IMR-90 (cell line): ENCODE measurements around the gene OR8B2. TPM values are rescaled to one million over a fixed set of nuclear protein-coding genes. Genes with fewer than 3 reads are reported as not detected.

Experiments used
- ATAC-seq: fragments of 200-7000 bp; cut with Tn5 transposase; 2 replicates; pipeline ENCODE4 v1.9.1; 2020; ENCODE audit warnings: low read depth, mild to moderate bottlenecking, moderate library complexity
- BruUV-seq: library from RNA; stranded (reverse); fragments of 400-500 nt; replicated peaks from 2 replicates; lab custom pipeline; 2021; lab: Mats Ljungman, UMichigan
- CTCF ChIA-PET: fragments of 300-600 bp; formaldehyde crosslinking; extraction: SDS; loops from one replicate; lab custom pipeline; 2021; ENCODE audit warnings: antibody characterized with exemption; lab: Yijun Ruan, JAX
- POLR2A ChIA-PET: fragments of 300-600 bp; sonication (Branson Sonifier 250); formaldehyde crosslinking; loops from one replicate; lab custom pipeline; 2022; ENCODE audit warnings: antibody characterized with exemption; ENCODE audit not compliant: unreplicated experiment; lab: Charles Lee
- DNase-seq: peaks from one replicate; pipeline ENCODE4 v3.0.0; 2013
- H2AFZ ChIP-seq: replicated peaks from 2 replicates; pipeline ENCODE3; 2013; ENCODE audit warnings: low read length, mild to moderate bottlenecking; ENCODE audit not compliant: poor library complexity
- H2AK5ac ChIP-seq: 2 replicates; pipeline ENCODE4 v1.6.1; 2013; ENCODE audit warnings: low read depth, low read length, inconsistent platforms
- H2AK9ac ChIP-seq: replicated peaks from 2 replicates; pipeline ENCODE3; 2013; ENCODE audit warnings: mild to moderate bottlenecking, low read depth, low read length, moderate library complexity; ENCODE audit not compliant: poor library complexity
- H2BK120ac ChIP-seq: 2 replicates; pipeline ENCODE4 v1.6.1; 2013; ENCODE audit warnings: low read depth, low read length, inconsistent platforms
- H2BK15ac ChIP-seq: 3 replicates; pipeline ENCODE4 v1.6.1; 2013; ENCODE audit warnings: low read depth, low read length, inconsistent platforms
- H2BK20ac ChIP-seq: 2 replicates; pipeline ENCODE4 v1.6.1; 2013; ENCODE audit warnings: low read depth, mild to moderate bottlenecking, inconsistent platforms, low read length, moderate library complexity
- H2BK5ac ChIP-seq: 2 replicates; pipeline ENCODE4 v1.6.1; 2013; ENCODE audit warnings: mild to moderate bottlenecking, low read depth, low read length, inconsistent platforms; ENCODE audit not compliant: poor library complexity, severe bottlenecking
- H3K14ac ChIP-seq: replicated peaks from 2 replicates; pipeline ENCODE4 v1.6.1; 2013; ENCODE audit warnings: low read depth, low read length, inconsistent platforms
- H3K18ac ChIP-seq: 2 replicates; pipeline ENCODE4 v1.6.1; 2013; ENCODE audit warnings: low read depth, low read length, control low read depth
- H3K23ac ChIP-seq: 2 replicates; pipeline ENCODE4 v1.6.1; 2013; ENCODE audit warnings: low read depth, low read length, inconsistent platforms
- H3K27ac ChIP-seq: 2 replicates; pipeline ENCODE4 v1.5.1; 2013; ENCODE audit warnings: mild to moderate bottlenecking, control low read depth, low read length; ENCODE audit not compliant: insufficient read depth
- H3K27me3 ChIP-seq: 2 replicates; pipeline ENCODE4 v1.6.1; 2013; ENCODE audit warnings: low read length; ENCODE audit not compliant: control insufficient read depth, insufficient read depth
- H3K36me3 ChIP-seq: 2 replicates; pipeline ENCODE4 v1.6.1; 2013; ENCODE audit warnings: low read length, mixed read lengths; ENCODE audit not compliant: control insufficient read depth, insufficient read depth
- H3K4ac ChIP-seq: 2 replicates; pipeline ENCODE4 v1.6.1; 2013; ENCODE audit warnings: low read depth, low read length, inconsistent platforms
- H3K4me1 ChIP-seq: 2 replicates; pipeline ENCODE4 v1.6.1; 2013; ENCODE audit warnings: low read length, mixed read lengths; ENCODE audit not compliant: control insufficient read depth, insufficient read depth
- H3K4me2 ChIP-seq: 2 replicates; pipeline ENCODE4 v1.6.1; 2013; ENCODE audit warnings: low read depth, mild to moderate bottlenecking, control low read depth, low read length, moderate library complexity
- H3K4me3 ChIP-seq: 2 replicates; pipeline ENCODE4 v1.5.1; 2013; ENCODE audit warnings: low read depth, mild to moderate bottlenecking, control low read depth, low read length, moderate library complexity; ENCODE audit not compliant: insufficient read depth
- H3K56ac ChIP-seq: 2 replicates; pipeline ENCODE4 v1.6.1; 2013; ENCODE audit warnings: low read length, inconsistent platforms; ENCODE audit not compliant: insufficient read depth; ENCODE audit errors: extremely low read depth
- H3K79me1 ChIP-seq, 2 experiments: 2 replicates each; pipeline ENCODE4 v1.6.1; 2013; ENCODE audit warnings: low read length in 2 of 2, inconsistent platforms in 1 of 2, low read depth in 1 of 2
- H3K9ac ChIP-seq: 2 replicates; pipeline ENCODE4 v1.6.1; 2013; ENCODE audit warnings: low read depth, low read length, control low read depth
- H3K9me1 ChIP-seq: 2 replicates; pipeline ENCODE4 v1.6.1; 2013; ENCODE audit warnings: low read length, inconsistent platforms; ENCODE audit not compliant: insufficient read depth
- H3K9me3 ChIP-seq: 2 replicates; pipeline ENCODE4 v1.6.1; 2013; ENCODE audit warnings: low read length; ENCODE audit not compliant: control insufficient read depth, insufficient read depth
- H4K20me1 ChIP-seq: 2 replicates; pipeline ENCODE4 v1.6.1; 2013; ENCODE audit warnings: low read length, inconsistent platforms; ENCODE audit not compliant: insufficient read depth
- H4K5ac ChIP-seq: 2 replicates; pipeline ENCODE4 v1.6.1; 2013; ENCODE audit warnings: mild to moderate bottlenecking, low read depth, low read length, control low read depth
- H4K8ac ChIP-seq, 2 experiments: 2 replicates each; pipeline ENCODE4 v1.6.1; 2013; ENCODE audit warnings: low read depth in 2 of 2, low read length in 2 of 2, control low read depth in 1 of 2, inconsistent platforms in 1 of 2
- H4K91ac ChIP-seq: 2 replicates; pipeline ENCODE4 v1.6.1; 2013; ENCODE audit warnings: low read depth, low read length, inconsistent platforms; ENCODE audit not compliant: insufficient read depth
- ELK1 ChIP-seq: fragments of 150-350 bp; IDR thresholded peaks from 2 replicates; pipeline ENCODE4 v1.6.1; 2016; ENCODE audit warnings: low read depth, mild to moderate bottlenecking, low read length, moderate library complexity, borderline replicate concordance
- MAFK ChIP-seq: IDR thresholded peaks from 2 replicates; pipeline ENCODE4 v1.6.1; 2012; ENCODE audit warnings: low read depth, low read length, improper control_type of control experiment
- MXI1 ChIP-seq: IDR thresholded peaks from 2 replicates; pipeline ENCODE4 v1.6.1; 2012; ENCODE audit warnings: low read depth, mild to moderate bottlenecking, low read length, moderate library complexity, borderline replicate concordance
- NFE2L2 ChIP-seq: fragments of 150-350 bp; IDR thresholded peaks from 2 replicates; pipeline ENCODE4 v1.6.1; 2016; ENCODE audit warnings: low read depth, mild to moderate bottlenecking, low read length
- POLR2A ChIP-seq: IDR thresholded peaks from 2 replicates; pipeline ENCODE4 v1.6.1; 2012; ENCODE audit warnings: mild to moderate bottlenecking, low read depth, low read length
- RAD21 ChIP-seq: IDR thresholded peaks from 2 replicates; pipeline ENCODE4 v1.6.1; 2012; ENCODE audit warnings: low read length, improper control_type of control experiment
- RFX5 ChIP-seq: IDR thresholded peaks from 2 replicates; pipeline ENCODE4 v1.8.0; 2012; ENCODE audit warnings: low read depth, mild to moderate bottlenecking, low read length, moderate library complexity
- SMC3 ChIP-seq: fragments of 150-350 bp; IDR thresholded peaks from 2 replicates; pipeline ENCODE4 v1.6.1; 2016; ENCODE audit warnings: low read depth, mild to moderate bottlenecking, antibody characterized with exemption, low read length, moderate library complexity
- WGBS, 2 experiments: methylation state at CpG; one replicate each; pipeline versions ENCODE4 v1.1.5 to v1.1.7; 2013; ENCODE audit warnings: missing lambda C conversion rate in 2 of 2; ENCODE audit not compliant: insufficient read length in 1 of 2; ENCODE audit errors: extremely low coverage in 2 of 2; 5-methylcytosine and 5-hydroxymethylcytosine counted together
- dilution Hi-C: fragments of 300-500 bp; cut with HindIII; formaldehyde crosslinking; loops from one replicate; pipeline ENCODE4 v1.14.3; 2018; ENCODE audit warnings: low sequenced_read_pairs; ENCODE audit not compliant: unreplicated experiment
- in situ Hi-C: fragments of 300-500 bp; cut with MboI; formaldehyde crosslinking; loops from 3 replicates; pipeline ENCODE4 v1.14.3; 2019; ENCODE audit warnings: low sequenced_read_pairs, inconsistent platforms, mixed read lengths
- intact Hi-C: fragments of 100-400 bp; cut with micrococcal nuclease; formaldehyde crosslinking; loops from 2 replicates; pipeline ENCODE4 v1.10.0; 2022
- polyA plus RNA-seq, 3 experiments: library from polyadenylated mRNA; depleted of rRNA; stranded (reverse); fragments of >200 nt; gene quantifications; 2 replicates each; pipeline ENCODE4 v1.2.3, GENCODE V29; 2012; ENCODE audit warnings: low replicate concordance in 1 of 3
- total RNA-seq: library from RNA; depleted of rRNA; stranded (reverse); fragments of >200 nt; gene quantifications from 2 replicates; pipeline ENCODE4 v1.2.3, GENCODE V29; 2012

The OR8B2 gene
- total and polyA plus RNA-seq, 2 of the 4 experiments (the other 2 are of a cell fraction) = not detected

- no peak overlapping the region for H3K4me3 ChIP-seq
- no peak overlapping the region for H2AK9ac ChIP-seq
- TF ChIP-seq ELK1 = no peak
- TF ChIP-seq SMC3 = no peak
- TF ChIP-seq RFX5 = no peak
- TF ChIP-seq MXI1 = no peak
- TF ChIP-seq POLR2A = no peak
- no peak for TF ChIP-seq NFE2L2
- no peak for TF ChIP-seq MAFK
- TF ChIP-seq RAD21 = no peak
- H4K20me1 ChIP-seq = no peaks in the 10 kb centered on the region
- H3K36me3 ChIP-seq = no peaks in the 10 kb centered on the region
- no peak overlapping the region for H3K23ac ChIP-seq
- no peak overlapping the region for H4K91ac ChIP-seq
- no peak overlapping the region for H4K8ac ChIP-seq
- H2BK15ac ChIP-seq = no peak overlapping the region
- ChIA-PET POLR2A (no interaction called here), CTCF (interaction anchor here (0.6 to 0.7 kb wide), 2 partner anchors 35 to 94 kb away, joined by 3 read pairs; no protein-coding TSS in a partner anchor)
- H2BK20ac ChIP-seq = no peak overlapping the region
- no peak overlapping the region for H3K4ac ChIP-seq
- no peak overlapping the region for H2BK5ac ChIP-seq
- WGBS, 2 experiments = no CpG with 5 or more reads among the region's 3 CpGs
- no peak overlapping the region for H2AFZ ChIP-seq
- no peaks in the 10 kb centered on the region for H3K9me3 ChIP-seq
- no peak overlapping the region for H3K14ac ChIP-seq
- no peaks in the 10 kb centered on the region for H3K9me1 ChIP-seq
- in situ Hi-C loops (no loop called here), intact Hi-C loops (no loop called here), dilution Hi-C loops (no loop called here)
- H3K27ac ChIP-seq = no peak overlapping the region
- H3K56ac ChIP-seq = no peak overlapping the region
- H2AK5ac ChIP-seq = no peak overlapping the region
- no peak overlapping the region for H4K5ac ChIP-seq
- DNase-seq (no peak), ATAC-seq (no peak)
- no peaks in the 10 kb centered on the region for H3K4me1 ChIP-seq
- H2BK120ac ChIP-seq = no peak overlapping the region
- H3K18ac ChIP-seq = no peak overlapping the region
- peaks cover 8% of the 10 kb centered on the region; the same call in 1 of the 2 replicates for H3K27me3 ChIP-seq
- no peak overlapping the region for H3K9ac ChIP-seq
- no TSS peak for BruUV-seq
- no peak overlapping the region for H3K4me2 ChIP-seq
- H3K79me1 ChIP-seq = no peaks in the 10 kb centered on the region
These were observed 8.0 kb downstream of the OR8B2 start for GRCh38 chr11:124376280-124376679.
